ENCODE results near the gene GLDN. TPM values are rescaled to one million over a fixed set of nuclear protein-coding genes. Genes with fewer than 3 reads are reported as not detected.

GLDN gene
- total RNA-seq, 1 experiment from 2014 or later, result 1.3 TPM

- no peak overlapping the region for H3K4me3 Mint-ChIP-seq
- TF ChIP-seq CTCF (conservative IDR thresholded peaks at IDR 0.05), result no peak
- H2AK5ac ChIP-seq (ENCODE audit: insufficient read length, low read length), result no peak overlapping the region
- H3K27ac Mint-ChIP-seq, result no peak overlapping the region; a peak in 2 of 7 replicates
- peaks cover 3% of the 10 kb centered on the region for H3K27me3 Mint-ChIP-seq (ENCODE audit: low read depth)
- H2BK120ac ChIP-seq (ENCODE audit: low read depth, low read length, poor library complexity, severe bottlenecking), result no peak overlapping the region
- no peaks in the 10 kb centered on the region for H3K9me3 ChIP-seq (ENCODE audit: control insufficient read depth, low read depth, low read length)
- H3K79me1 ChIP-seq (ENCODE audit: insufficient read depth, low read depth, low read length, poor library complexity, severe bottlenecking), result no peaks in the 10 kb centered on the region
- H3K4me1 ChIP-seq (ENCODE audit: insufficient read depth, low read length), result no peaks in the 10 kb centered on the region
- H2BK5ac ChIP-seq (ENCODE audit: insufficient read length, low read length), result no peak overlapping the region
- no peak overlapping the region for H3K27ac ChIP-seq (ENCODE audit: insufficient read length, low read depth, low read length)
- no peak overlapping the region for H3K9ac ChIP-seq (ENCODE audit: extremely low read depth, insufficient read length, low read length)
- no peak overlapping the region; the same call in 1 of the 2 replicates for H3K14ac ChIP-seq (ENCODE audit: insufficient read depth, low read length)
- no peak overlapping the region for H3K4ac ChIP-seq (ENCODE audit: low read depth, low read length)
- no peaks in the 10 kb centered on the region for H4K20me1 ChIP-seq (ENCODE audit: control insufficient read depth, insufficient read depth, insufficient read length)
- H2AFZ ChIP-seq (ENCODE audit: low read length), result no peak overlapping the region
- H3K56ac ChIP-seq (ENCODE audit: insufficient read length, low read depth, low read length), result no peak overlapping the region
- no peak for DNase-seq
- no CpG with 5 or more reads among the region's 5 CpGs for WGBS (ENCODE audit: extremely low coverage, insufficient read length, low lambda C conversion rate)
- H3K79me2 ChIP-seq (ENCODE audit: insufficient read depth, low read length), result no peaks in the 10 kb centered on the region
- no peak overlapping the region for H4K8ac ChIP-seq (replicated peaks; ENCODE audit: insufficient read length, low read depth, low read length)
- no peak overlapping the region for H2BK20ac ChIP-seq (ENCODE audit: low read depth, low read length, poor library complexity, severe bottlenecking)
- H3K4me1 Mint-ChIP-seq, result peaks cover 3% of the 10 kb centered on the region in 2 experiments; a peak in 3 of 4 replicates
- no peaks in the 10 kb centered on the region for H3K23me2 ChIP-seq (ENCODE audit: insufficient read length, low read depth, low read length, poor library complexity, severe bottlenecking)
- no peak overlapping the region for H4K5ac ChIP-seq (ENCODE audit: insufficient read length, low read depth, low read length)
- H3K23ac ChIP-seq (ENCODE audit: insufficient read length, low read depth, low read length), result no peak overlapping the region
- H3K9me3 Mint-ChIP-seq, result peaks cover 3% of the 10 kb centered on the region in 2 experiments; a peak in 3 of 5 replicates
- no peak overlapping the region for H4K91ac ChIP-seq (ENCODE audit: insufficient read length, low read depth, low read length)
- peaks cover 0 to 2% (median 0%) of the 10 kb centered on the region in 3 experiments; a peak in 2 of 7 replicates for H3K36me3 Mint-ChIP-seq (ENCODE audit: insufficient read depth in 1 of 3, low read depth in 3 of 3)
- H2BK15ac ChIP-seq (ENCODE audit: low read depth, low read length), result no peak overlapping the region
- H3K27me3 ChIP-seq (ENCODE audit: insufficient read depth, low read length), result no peaks in the 10 kb centered on the region
- H3K18ac ChIP-seq (ENCODE audit: insufficient read length, low read depth, low read length), result no peak overlapping the region
- no peak overlapping the region for H3T11ph ChIP-seq (ENCODE audit: low read length)
- H2BK12ac ChIP-seq (ENCODE audit: insufficient read length, low read depth, low read length), result no peak overlapping the region
- no peak overlapping the region for H3K4me2 ChIP-seq (ENCODE audit: insufficient read depth, insufficient read length, low read length)
These were observed 42.1 kb upstream of the GLDN start for GRCh38 chr15:51299187-51300015.
